ENCODE data around the gene PKD1L1. TPM values are rescaled to one million over a fixed set of nuclear protein-coding genes. Genes with fewer than 3 reads are reported as not detected.
"Not testable (repeated sequence)": the region's sequence is repeated elsewhere in the genome, so short reads cannot be mapped to it uniquely, and the experiment has no call there.

PKD1L1 gene
- total RNA-seq, 1 donor from 2014 or later, result 0.40 TPM

- no peak overlapping the region for H3K27ac Mint-ChIP-seq
- H3K36me3 Mint-ChIP-seq (ENCODE audit: low read depth), result no peaks in the 10 kb centered on the region
- intact Hi-C loops (cut with micrococcal nuclease), result loop anchor here (10.0 kb wide), 1 partner anchor 1908 kb away; no protein-coding TSS in a partner anchor
- ATAC-seq (ENCODE audit: low read depth) (no peak), DNase-seq (no peak)
- H3K9me3 Mint-ChIP-seq, result no peaks in the 10 kb centered on the region
- H3K4me3 Mint-ChIP-seq, result no peak overlapping the region
- ChIA-PET POLR2A (no interaction called here), CTCF (no interaction called here)
- TF ChIP-seq CTCF (IDR thresholded peaks at IDR 0.05), result no peak
- H3K4me1 Mint-ChIP-seq, result no peaks in the 10 kb centered on the region
- peaks cover 3% of the 10 kb centered on the region for H3K27me3 Mint-ChIP-seq
Measured at GRCh38 chr7:47946581-47947354, 1.5 kb downstream of the PKD1L1 start.

- Mint-ChIP-seq H3K36me3 (ENCODE audit: low read depth) (no peaks in the 10 kb centered on the region), H3K27ac (no peak overlapping the region), H3K9me3 (no peaks in the 10 kb centered on the region), H3K4me1 (no peaks in the 10 kb centered on the region), H3K27me3 (peaks cover 3% of the 10 kb centered on the region), H3K4me3 (no peak overlapping the region)
- intact Hi-C loops (cut with micrococcal nuclease), result loop anchor here (1.0 to 10.0 kb wide), 4 partner anchors 24 to 1909 kb away; no protein-coding TSS in a partner anchor
- DNase-seq (peak; percentile 61), ATAC-seq (ENCODE audit: low read depth) (peak; percentile 52)
- ChIA-PET CTCF (interaction anchor here (0.7 to 2.6 kb wide), 33 partner anchors 8 to 1220 kb away, joined by 3 to 71 read pairs (median 4); no protein-coding TSS in a partner anchor), POLR2A (interaction anchor here (1.0 kb wide), 1 partner anchor 165 kb away, joined by 3 read pairs; no protein-coding TSS in a partner anchor)
- TF ChIP-seq CTCF (IDR thresholded peaks at IDR 0.05), result peak; percentile 90
Measured at GRCh38 chr7:47945261-47946015, 2.8 kb downstream of the PKD1L1 start.

DNA sequence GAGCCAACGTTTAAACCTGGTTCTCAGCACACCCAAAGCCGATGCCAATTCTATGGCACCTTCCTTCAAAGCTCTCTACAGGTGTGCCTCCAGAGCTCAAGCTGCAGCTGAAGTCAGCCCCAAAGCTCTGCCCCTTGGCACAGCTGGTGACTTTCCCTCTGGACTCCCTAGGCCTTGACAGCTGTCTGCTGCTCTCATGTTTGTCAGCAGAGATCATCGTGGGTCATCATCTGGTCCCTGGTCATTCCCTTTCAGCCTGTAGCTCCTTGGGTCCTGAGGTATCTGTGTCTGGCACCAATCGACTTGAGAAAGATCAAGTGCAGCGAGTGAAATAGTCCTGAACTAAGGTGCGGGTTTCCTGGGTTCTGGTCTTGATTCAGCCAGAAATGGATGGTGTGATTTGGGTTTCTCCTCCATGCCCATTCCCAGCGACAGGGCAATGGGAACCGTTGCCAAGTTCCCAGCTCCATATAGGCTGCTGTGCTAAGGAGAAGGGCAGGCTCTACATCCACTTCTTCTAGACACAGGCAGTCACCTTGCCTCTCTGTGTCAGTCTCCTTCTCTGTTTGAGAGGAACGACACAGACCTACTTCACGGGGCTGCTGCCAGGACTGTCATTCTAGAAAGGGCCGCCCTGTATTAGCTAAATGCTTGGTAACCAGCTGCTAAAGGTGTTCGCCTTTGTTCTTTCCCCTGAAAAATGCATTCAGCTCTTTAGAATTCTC is 3.6 kb downstream of the PKD1L1 start:
- no peak overlapping the region for H3K4me3 Mint-ChIP-seq
- no peak overlapping the region for H3K27ac Mint-ChIP-seq
- POLR2A ChIA-PET, result interaction anchor here (1.0 kb wide), 1 partner anchor 166 kb away, joined by 3 read pairs; no protein-coding TSS in a partner anchor
- no peaks in the 10 kb centered on the region for H3K36me3 Mint-ChIP-seq (ENCODE audit: low read depth)
- TF ChIP-seq CTCF (IDR thresholded peaks at IDR 0.05), result no peak
- H3K4me1 Mint-ChIP-seq, result no peaks in the 10 kb centered on the region
- DNase-seq (no peak), ATAC-seq (ENCODE audit: low read depth) (peak; percentile 14)
- H3K9me3 Mint-ChIP-seq, result no peaks in the 10 kb centered on the region
- CTCF ChIA-PET, result interaction anchor here (0.7 to 2.6 kb wide), 33 partner anchors 9 to 1221 kb away, joined by 3 to 71 read pairs (median 4); no protein-coding TSS in a partner anchor
- H3K27me3 Mint-ChIP-seq, result peaks cover 3% of the 10 kb centered on the region
- intact Hi-C loops (cut with micrococcal nuclease), result loop anchor here (1.0 to 10.0 kb wide), 4 partner anchors 25 to 1910 kb away; no protein-coding TSS in a partner anchor

DNA sequence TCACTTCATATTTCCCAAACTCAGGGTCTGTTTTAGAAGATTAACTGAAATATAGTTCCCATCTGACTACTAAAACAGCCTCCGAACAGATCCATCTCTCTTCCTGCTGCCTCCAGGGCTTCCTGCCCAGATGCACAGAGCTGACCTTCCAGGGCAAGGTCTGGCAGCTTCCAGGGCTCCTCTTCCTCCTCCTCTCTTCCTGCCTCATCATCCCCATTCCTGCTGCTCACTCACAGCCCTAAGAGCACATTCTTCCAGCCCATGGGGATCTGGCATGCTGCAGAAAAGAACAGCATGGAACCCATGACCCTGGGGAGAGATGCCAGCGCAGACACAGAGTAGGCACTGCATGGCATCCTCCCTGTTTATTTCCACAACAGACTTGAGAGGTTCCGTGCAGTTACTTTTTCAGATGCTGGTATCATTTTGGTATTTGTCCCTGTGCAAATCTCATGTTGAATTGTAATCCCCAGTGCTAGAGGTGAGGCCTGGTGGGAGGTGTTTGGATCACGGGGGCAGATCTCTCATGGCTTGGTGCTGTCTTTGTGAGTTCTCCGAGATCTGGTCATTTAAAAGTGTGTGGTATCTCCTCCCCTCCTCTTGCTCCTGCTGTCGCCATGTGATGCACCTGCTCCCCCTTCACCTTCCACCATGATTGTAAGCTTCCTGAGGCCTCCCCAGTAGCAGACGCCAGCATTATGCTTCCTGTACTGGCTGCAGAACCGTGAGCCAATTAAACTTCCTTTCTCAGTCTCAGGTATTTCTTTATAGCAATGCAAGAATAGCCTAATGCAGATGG is 4.4 kb downstream of the PKD1L1 start:
- Mint-ChIP-seq H3K27me3 (peaks cover 3% of the 10 kb centered on the region), H3K4me1 (peaks cover 3% of the 10 kb centered on the region), H3K36me3 (ENCODE audit: low read depth) (no peaks in the 10 kb centered on the region), H3K4me3 (no peak overlapping the region), H3K27ac (no peak overlapping the region), H3K9me3 (no peaks in the 10 kb centered on the region)
- DNase-seq (no peak), ATAC-seq (ENCODE audit: low read depth) (no peak)
- intact Hi-C loops (cut with micrococcal nuclease), result loop anchor here (10.0 kb wide), 1 partner anchor 1911 kb away; no protein-coding TSS in a partner anchor
- POLR2A ChIA-PET, result no interaction called here
- CTCF ChIA-PET, result interaction anchor here (1.0 to 2.6 kb wide), 13 partner anchors 15 to 678 kb away, joined by 3 to 71 read pairs (median 7); no protein-coding TSS in a partner anchor
- TF ChIP-seq CTCF (IDR thresholded peaks at IDR 0.05), result no peak

GRCh38 chr7:47942651-47943050 is 5.6 kb downstream of the PKD1L1 start:
- H3K36me3 Mint-ChIP-seq (ENCODE audit: low read depth); H3K9me3 Mint-ChIP-seq; POLR2A ChIA-PET; H3K4me3 Mint-ChIP-seq; ATAC-seq (ENCODE audit: low read depth); CTCF ChIA-PET; DNase-seq; H3K27me3 Mint-ChIP-seq; H3K27ac Mint-ChIP-seq: not testable (repeated sequence)
- intact Hi-C loops (cut with micrococcal nuclease), result loop anchor here (10.0 kb wide), 1 partner anchor 1912 kb away; no protein-coding TSS in a partner anchor
- H3K4me1 Mint-ChIP-seq, result peaks cover 15% of the 10 kb centered on the region

Measured in activated B cell treated with CpG ODN at 0.5 μM for 24 hours (primary cell).